GM21737 (cell line): ENCODE measurements around the gene KISS1.

ENCODE experiments used
- ATAC-seq: cut with Tn5 transposase; IDR thresholded peaks from one replicate; pipeline ENCODE4 v1.9.1; 2021; ENCODE audit warnings: mild to moderate bottlenecking, moderate library complexity; ENCODE audit not compliant: unreplicated experiment

Gene KISS1

DNA sequence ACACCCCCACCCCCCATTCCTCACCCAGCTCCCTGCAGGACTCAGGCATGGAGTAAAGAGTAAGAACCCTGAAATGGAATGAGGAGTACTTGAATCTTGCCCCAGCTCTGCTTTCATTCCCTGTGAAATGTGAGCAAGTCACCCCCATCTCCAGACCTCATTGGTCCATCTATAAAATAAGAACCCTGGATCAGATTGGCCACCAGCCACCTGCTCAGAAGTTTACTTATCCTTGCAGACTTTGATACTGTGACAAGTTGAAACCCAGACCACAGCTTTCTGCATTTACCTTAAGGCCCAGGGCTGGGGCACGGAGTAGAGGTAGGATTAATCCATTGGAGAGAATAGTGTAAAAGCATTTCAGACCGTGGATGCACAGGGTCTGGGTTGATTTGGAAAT is 2.2 kb downstream of the KISS1 start:
- no peak for ATAC-seq

GRCh38 chr1:204192589-204193352 is 3.5 kb downstream of the KISS1 start:
- no peak for ATAC-seq

DNA sequence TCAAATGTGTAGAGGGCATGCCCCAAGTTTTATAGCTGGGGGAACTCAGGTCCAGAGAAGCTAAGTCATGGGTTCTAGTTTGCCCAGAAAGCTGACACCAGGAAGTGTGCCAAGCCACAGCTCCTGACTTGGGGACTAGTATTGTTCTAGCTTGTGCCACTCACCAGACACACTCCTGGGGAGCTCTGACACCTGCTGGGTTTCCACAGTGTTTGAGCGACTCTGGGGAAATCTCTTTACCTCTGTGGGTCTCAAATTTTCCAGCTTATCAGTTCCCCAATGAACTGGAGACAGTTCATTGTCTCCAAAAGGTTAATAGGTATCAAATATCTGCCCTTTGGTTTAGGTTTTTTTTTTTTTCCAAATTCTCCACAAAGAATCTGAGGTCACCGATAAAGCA is 4.2 kb downstream of the KISS1 start:
- ATAC-seq, result no peak

GRCh38 chr1:204191456-204191855 is 4.8 kb downstream of the KISS1 start:
- ATAC-seq, result no peak

- ATAC-seq, result no peak
These were observed 5.8 kb downstream of the KISS1 start for GRCh38 chr1:204190212-204191211.

DNA sequence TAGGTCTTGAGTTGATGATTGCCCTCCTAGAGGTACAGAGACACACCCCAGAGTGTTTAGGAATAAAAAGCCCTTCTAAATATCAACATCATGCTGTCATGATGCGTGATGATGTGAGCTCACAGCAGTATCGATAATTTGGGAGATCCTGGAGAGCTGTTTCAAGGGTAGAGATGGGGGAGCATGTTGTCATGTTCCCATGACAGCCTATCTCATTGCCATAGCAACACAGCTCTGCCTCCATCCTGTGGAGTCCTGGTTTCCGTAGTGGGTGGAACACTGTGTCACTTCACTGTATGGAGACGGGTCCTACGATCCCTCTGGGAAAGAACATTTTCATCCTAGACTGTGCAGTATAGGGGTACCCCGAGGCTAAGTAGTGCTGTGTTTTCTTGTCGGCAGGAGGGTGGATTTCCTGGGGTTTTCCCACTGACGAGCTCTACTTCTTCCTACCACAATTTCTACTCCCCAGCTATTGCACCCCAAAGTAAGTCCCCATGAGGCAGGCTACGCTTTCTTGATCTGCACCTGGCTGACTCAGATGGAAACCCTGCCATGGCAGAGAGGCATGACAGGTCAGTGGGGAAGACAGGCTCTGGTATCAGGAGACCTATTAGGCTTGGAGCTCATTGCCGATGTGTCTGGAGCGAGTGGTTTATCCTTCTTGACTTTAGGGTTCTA is 7.2 kb downstream of the KISS1 start:
- no peak for ATAC-seq

GRCh38 chr1:204186597-204186996 is 9.7 kb downstream of the KISS1 start:
- no peak for ATAC-seq

DNA sequence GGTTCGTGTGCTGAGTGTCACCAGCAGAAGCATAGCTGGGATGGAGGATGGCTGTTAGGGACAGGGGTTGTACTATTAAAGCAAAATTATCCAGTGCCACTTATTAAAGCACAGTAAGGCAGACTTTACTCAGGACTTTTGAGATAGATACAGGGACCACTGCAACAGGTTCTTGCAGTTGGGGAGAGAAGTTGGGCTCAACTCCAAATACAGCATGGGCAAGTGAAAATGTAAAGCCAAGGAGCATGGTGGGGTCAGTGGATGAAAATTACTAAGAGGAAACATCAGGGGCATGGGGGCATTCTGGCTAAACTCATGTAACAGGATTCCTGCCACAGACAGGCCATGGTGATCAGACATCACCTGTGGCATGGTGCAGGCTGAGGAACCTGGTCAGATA is 15.2 kb downstream of the KISS1 start:
- ATAC-seq, result no peak

DNA sequence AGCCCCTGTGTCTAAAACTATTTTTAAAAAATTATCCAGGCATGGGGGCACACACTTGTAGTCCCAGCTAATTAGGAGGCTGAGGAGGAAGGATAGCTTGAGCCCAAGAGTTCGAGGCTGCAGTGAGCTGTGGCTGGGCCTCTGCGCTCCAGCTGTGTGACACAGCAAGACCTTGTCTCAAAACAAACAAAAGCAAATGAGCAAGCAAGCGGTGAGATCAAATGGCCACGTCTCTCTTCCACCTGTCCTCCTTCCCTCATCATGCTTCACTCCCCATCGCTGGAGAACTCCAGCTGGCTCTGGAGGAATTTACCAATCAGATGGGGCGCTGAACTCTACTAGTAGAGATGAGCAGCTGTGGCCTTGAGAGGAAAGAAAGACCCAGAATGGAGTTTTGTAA is 16.2 kb downstream of the KISS1 start:
- ATAC-seq, result no peak

- ATAC-seq, result no peak
These were observed 17.6 kb downstream of the KISS1 start for GRCh38 chr1:204178487-204179281.

GRCh38 chr1:204177133-204177532 is 19.2 kb downstream of the KISS1 start:
- no peak for ATAC-seq

DNA sequence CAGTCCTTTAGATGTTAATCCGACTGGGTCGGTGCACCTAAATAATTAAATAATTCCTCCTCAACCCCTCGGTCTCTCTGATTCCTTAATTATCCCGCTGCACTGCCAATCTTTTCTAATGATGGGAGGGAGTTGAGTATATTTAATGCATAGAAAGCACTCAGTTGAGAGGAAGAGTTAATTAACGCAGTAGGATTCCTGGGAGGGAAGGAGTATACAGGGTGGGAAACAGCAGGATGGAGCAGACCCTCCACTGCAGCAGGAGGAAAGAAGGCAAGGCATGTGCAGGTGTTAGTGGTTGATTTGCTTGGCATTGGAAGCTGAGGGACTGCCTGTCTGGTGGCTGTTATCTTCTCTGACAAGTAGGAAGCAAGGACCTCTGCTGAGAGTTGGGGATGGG is 20.2 kb downstream of the KISS1 start:
- ATAC-seq, result no peak

DNA sequence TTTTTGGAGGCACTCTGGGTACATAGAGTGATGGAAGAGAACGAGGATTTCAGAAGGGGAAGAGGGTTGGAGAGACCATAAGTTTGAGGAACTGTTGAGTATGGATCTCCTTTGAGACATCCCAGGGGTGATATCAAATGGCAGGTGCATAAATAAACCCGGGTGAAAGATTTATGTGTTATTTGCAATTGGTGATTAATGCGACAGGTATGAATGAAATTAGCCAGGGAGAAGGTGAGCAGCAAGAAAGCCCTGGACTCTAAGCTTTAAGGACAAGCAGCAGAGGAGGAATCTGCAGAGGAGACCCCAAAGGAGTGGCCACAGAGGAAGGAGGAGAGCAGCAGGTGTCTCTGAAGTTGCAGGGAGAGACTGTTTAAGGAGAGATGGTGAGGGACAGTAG is 21.3 kb downstream of the KISS1 start:
- ATAC-seq, result no peak

DNA sequence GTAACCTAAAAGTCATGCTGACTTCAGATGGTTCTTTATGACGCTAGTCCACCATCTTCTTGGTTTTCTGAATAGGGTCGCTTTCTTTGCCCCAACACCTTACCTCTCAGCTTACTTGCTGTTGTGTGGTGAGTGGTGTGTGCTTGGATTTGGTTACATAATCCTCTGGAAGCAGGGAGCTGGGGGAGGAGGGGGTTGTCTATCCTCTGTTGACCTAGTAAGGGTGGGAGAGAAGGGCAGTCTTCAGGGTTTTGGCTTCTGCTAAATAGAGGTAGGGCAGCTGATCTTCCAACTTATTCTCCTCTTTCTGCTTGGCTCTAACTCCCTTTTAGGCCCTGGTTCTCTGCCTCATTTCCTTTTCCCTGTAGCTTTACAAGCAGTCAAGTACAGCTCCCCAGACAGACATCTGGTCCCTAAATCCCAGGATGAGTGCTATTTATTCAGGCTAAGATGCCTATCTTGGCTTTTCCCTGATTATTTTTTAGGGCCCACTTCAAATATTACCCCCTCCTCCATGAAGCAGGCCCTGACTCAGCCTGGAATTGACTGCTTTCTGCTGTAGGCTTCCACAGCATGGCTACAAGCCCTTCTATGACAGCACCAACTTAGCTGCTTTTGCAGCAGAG is 23.8 kb downstream of the KISS1 start:
- ATAC-seq, result no peak

DNA sequence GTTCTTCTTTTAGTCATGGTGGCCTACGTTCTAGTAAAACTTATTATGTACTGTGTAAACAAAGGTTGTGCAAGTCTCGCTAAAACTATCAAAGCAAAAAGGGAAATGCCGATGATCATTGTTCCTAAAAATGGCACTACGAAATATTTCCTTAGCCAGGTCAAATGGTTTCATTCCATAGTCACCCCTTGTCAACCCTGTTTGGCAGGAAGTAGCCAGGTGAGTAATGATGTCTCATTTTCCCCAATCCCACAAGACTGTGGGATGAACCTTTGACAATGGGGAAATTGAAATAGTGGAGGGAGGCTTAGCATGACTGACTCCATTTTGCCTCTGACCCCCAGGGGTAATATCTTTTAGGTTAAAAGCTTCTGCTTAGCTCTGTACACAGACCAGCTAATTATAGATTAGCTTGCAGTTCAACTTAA is 24.5 kb downstream of the KISS1 start:
- ATAC-seq, result no peak

GRCh38 chr1:204170494-204171155 is 25.7 kb downstream of the KISS1 start:
- ATAC-seq, result no peak

- ATAC-seq, result no peak
These were observed 26.4 kb downstream of the KISS1 start for GRCh38 chr1:204169858-204170257.

GRCh38 chr1:204167730-204168129 is 28.6 kb downstream of the KISS1 start:
- ATAC-seq, result no peak

DNA sequence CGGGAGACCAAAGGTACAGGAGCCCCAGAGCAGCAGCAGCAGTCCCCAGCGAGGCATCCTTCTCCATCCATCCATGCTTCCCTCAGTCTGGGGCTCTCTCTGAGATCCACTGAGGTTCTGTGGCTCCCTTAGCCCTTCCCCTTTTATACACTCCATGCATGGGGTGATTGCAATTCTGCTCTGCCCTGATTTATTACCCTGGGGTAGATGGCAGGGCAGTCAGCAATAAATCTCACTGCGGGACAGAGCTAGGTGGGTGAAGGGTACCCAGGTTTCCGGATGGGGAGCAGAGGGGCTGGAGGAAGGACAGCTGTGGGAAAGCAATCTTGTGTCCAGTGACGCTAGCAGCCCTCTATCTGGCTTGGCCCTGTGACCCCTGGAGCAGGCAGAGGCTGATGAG is 30.1 kb downstream of the KISS1 start, which contains the start of gene REN:
Gene REN, minus strand, starts transcription at position 119 of the 400 bp plus-strand sequence. Its CDS starts 44 bp downstream, at position 75.
- ATAC-seq, result no peak
